ENCODE data around the gene AIRE. TPM values are rescaled to one million over a fixed set of nuclear protein-coding genes. Genes with fewer than 3 reads are reported as not detected.

AIRE gene
- total RNA-seq, 4 donors from 2014 or later: 0.21 TPM; not detected in 3

GRCh38 chr21:44344541-44345183 is 59.0 kb downstream of the AIRE start:
- intact Hi-C loops (cut with DNase I; ENCODE audit: low total_unique reads): loop anchor here (10.0 kb wide), 1 partner anchor 460 kb away; the partner anchor contains the start of gene UBE2G2
- Histone ChIP-seq H3K36me3 (no peaks in the 10 kb centered on the region), H3K27ac (no peak overlapping the region), H3K4me1 (peaks cover 0 to 7% of the 10 kb centered on the region in 2 donors), H3K4me3 (no peak overlapping the region), H3K27me3 (peaks cover under 1 to 5% of the 10 kb centered on the region in 2 donors), H3K9me3 (no peaks in the 10 kb centered on the region)
- no peak for DNase-seq
- TF ChIP-seq POLR2A (IDR thresholded peaks at IDR 0.05): no peak

- Histone ChIP-seq H3K27me3 (peaks cover 3 to 5% of the 10 kb centered on the region in 2 donors), H3K4me1 (no peaks in the 10 kb centered on the region), H3K9me3 (no peaks in the 10 kb centered on the region), H3K36me3 (no peaks in the 10 kb centered on the region), H3K4me3 (no peak overlapping the region), H3K27ac (no peak overlapping the region)
- no peak for TF ChIP-seq CTCF (IDR thresholded peaks at IDR 0.05)
- TF ChIP-seq POLR2A (IDR thresholded peaks at IDR 0.05): no peak
- DNase-seq: no peak
- intact Hi-C loops (cut with DNase I; ENCODE audit: low total_unique reads): loop anchor here (10.0 kb wide), 1 partner anchor 459 kb away; the partner anchor contains the start of gene UBE2G2
Measured at GRCh38 chr21:44345495-44345894, 59.8 kb downstream of the AIRE start.

- Histone ChIP-seq H3K4me3 (no peak overlapping the region), H3K27me3 (peaks cover 3 to 5% of the 10 kb centered on the region in 2 donors), H3K36me3 (no peaks in the 10 kb centered on the region), H3K4me1 (no peaks in the 10 kb centered on the region), H3K27ac (no peak overlapping the region), H3K9me3 (no peaks in the 10 kb centered on the region)
- intact Hi-C loops (cut with DNase I; ENCODE audit: low total_unique reads): loop anchor here (10.0 kb wide), 1 partner anchor 457 kb away; the partner anchor contains the start of gene UBE2G2
- no peak for TF ChIP-seq CTCF (IDR thresholded peaks at IDR 0.05)
- TF ChIP-seq POLR2A (IDR thresholded peaks at IDR 0.05): no peak
- DNase-seq: no peak
Measured at GRCh38 chr21:44347911-44348451, 62.3 kb downstream of the AIRE start.

Small RNA genes lying within 50 kb of the gene (small RNA-seq; reads per million reads assigned to genes)
- not detected for gene AP001059.3

Other genes with a start within 250 kb of the AIRE start
- 1 to 10 TPM in 3 of 4 donors, not detected in 1; 5.2 to 9.1 (median 6.5) TPM for gene PWP2, start 178.5 kb upstream of the AIRE start, total RNA-seq
- gene GATD3, start 152.2 kb upstream of the AIRE start, total RNA-seq: 10 to 100 TPM in 1 of 4 donors, 1 to 10 TPM in 2, not detected in 1; 1.5 to 17.0 (median 6.2) TPM
- 1 to 10 TPM in 2 of 4 donors, under 1 TPM in 2; 0.51 to 5.1 (median 1.4) TPM for gene ICOSLG, start 44.9 kb upstream of the AIRE start, total RNA-seq
- not detected for gene DNMT3L, start 24.0 kb upstream of the AIRE start, total RNA-seq
- 100 to 1,000 TPM in 1 of 4 donors, 10 to 100 TPM in 3; 36.5 to 144 (median 75.4) TPM for gene PFKL, start 14.2 kb downstream of the AIRE start, total RNA-seq
- 10 to 100 TPM; 23.8 to 44.8 (median 26.0) TPM for gene CFAP410, start 53.5 kb downstream of the AIRE start, total RNA-seq
- gene TRPM2, start 67.7 kb downstream of the AIRE start, total RNA-seq: 1 to 10 TPM in 2 of 4 donors, under 1 TPM in 2; 0.29 to 3.1 (median 1.8) TPM
- 1 to 10 TPM in 2 of 4 donors, under 1 TPM in 1, not detected in 1; under 0.01 to 2.3 (median 2.3) TPM for gene LRRC3, start 169.6 kb downstream of the AIRE start, total RNA-seq

Data from uterus (tissue), 4 donors.